Stromal cell of bone marrow (primary cell): ENCODE results near the gene MRPS27.

Experiments used
- DNase-seq: peaks from one replicate; pipeline ENCODE4 v3.0.0-alpha.2; 2012; ENCODE audit warnings: low read depth

MRPS27 gene

DNA sequence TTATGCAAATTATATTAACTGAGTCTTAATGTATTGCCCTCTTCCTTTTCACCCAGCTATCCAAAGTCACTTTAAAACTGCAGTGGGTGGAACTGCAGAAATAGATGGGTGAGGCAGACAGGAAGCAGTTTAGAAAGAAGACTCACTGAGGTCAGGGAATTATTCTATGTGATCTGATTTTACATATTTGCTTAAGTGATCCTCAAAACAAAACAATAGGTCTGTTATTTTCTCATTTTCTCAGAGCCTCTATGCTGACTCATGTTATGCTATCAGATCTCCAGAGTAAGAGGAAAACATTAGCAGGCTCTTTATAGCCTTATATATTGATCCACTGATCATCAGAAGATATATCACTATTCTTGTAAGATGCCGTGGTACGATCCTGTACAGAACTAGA is 63.5 kb downstream of the MRPS27 start:
- DNase-seq, result no peak

DNA sequence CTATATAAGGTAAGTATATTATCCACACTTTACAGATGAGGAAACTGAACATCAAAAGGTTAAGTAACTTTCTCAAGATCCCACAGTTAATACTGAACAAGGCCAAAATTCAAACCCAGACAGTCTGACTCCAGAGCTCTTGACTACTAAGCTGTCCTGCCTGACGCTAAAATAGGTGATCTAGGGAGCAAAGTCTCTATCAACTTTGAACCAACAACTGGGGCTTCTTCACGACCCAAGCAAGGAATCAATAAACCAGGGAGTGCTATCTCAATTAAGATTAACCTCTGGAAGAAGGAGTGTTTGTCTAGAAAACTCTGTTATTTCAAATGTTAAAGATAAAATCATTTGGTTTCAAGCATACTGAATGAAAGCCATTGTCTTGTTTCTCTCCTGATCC is 64.4 kb downstream of the MRPS27 start:
- DNase-seq, result no peak

DNA sequence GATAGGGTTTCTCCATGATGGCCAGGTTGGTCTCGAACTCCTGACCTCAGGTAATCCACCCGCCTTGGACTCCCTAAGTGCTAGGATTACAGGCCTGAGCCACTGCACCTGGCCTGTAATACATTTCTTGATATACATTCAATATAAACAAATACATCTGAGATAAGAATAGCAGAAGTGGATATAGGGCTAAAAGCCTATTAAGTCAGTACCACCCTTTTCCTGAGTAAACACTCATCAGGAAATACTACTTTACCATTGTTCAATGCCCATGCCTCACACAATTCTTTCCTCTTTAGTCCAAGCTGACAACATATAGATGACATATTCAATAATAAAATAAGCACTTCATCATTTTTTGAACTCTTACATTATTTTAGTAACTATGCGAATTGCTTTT is 64.8 kb downstream of the MRPS27 start:
- no peak for DNase-seq

DNA sequence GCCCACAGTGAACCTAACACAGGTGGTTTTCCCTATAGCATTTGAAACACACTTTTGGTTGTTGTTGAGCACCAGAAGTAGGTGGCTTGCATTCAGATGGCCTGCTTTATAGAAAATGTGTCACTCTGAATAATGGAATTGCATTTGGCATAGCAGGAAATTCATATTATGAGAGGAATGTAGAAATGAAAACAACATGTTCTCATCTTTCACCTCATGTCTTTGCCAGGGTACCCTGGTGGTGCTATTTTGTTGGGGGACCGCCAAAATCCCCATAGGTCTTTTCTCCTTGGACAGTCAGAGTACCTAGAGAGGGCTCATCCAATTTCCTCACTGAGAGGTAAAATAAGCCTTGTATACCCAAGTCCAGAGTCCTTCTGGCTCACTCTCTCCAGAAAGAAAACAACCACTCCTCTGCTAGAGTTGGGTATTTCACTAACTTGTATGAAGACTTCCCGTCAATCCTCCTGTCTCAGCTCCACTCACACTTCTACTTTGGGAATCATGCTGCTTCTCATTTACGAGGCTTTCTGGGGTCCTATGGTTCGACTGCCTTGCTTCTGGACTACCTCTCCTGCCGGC is 67.4 kb downstream of the MRPS27 start:
- no peak for DNase-seq

DNA sequence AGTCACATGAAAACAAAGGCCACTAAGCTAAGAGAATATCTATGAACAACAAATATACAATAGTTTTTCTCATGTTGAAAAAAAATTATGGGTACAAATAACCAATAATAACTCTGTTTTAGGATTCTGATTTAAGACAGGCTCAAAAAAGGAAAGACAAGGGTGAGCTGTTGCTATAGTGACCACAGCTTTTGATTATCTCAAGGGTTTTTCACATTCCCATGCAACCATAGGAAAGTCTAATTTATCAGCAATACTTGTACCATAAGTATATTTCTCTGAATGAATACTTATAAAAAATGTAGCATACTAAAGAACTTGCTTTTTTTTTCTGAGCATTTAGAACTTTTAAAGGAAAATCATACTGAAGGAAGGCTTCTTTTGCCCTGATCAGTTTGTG is 68.0 kb downstream of the MRPS27 start:
- no peak for DNase-seq

DNA sequence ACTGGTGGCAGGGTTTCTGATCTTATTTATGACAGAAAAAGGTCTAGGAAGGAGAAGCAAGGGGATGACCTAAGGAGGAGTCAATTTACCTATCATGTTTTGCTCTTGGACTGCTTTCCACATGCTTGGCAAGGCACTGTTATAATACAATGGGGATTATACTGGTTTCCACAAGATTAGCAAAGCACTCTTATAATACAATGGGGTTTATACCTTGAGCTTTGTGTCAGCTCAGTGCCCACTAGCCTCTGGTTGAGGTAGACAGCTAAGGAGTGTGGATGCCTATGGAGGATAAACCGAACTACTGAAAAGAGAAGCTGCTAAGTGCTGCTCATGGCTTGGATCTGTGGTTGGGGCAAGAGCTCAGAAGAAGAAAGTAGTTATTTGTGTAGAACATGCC is 68.7 kb downstream of the MRPS27 start:
- no peak for DNase-seq

DNA sequence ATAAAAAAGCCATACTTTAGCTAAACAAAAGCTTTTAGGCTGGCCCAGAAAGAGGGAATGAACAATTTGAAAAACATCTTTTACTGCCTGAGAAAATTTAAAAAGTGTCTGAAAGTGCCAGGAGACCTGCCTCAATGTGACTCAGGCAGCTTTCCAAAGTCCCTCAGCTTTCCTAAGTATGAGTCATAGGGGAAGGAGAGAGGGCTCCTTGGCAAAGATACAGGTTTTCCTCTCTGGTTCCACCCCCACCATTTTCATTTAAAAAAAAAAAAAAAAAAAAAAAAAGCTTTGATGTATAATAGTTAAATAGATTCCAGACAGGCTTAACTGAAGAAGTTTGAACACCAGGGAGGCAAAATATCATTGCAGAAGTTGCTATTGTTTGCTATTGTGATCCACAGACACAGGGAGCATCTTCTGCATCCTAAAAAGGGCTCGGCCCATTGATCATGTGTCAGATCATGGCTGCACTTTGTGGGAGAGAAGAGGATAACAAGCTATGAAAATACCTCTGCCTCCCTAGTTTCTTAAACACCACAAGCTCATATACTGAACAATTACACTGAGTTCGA is 71.5 kb downstream of the MRPS27 start:
- peak; percentile 87 for DNase-seq

DNA sequence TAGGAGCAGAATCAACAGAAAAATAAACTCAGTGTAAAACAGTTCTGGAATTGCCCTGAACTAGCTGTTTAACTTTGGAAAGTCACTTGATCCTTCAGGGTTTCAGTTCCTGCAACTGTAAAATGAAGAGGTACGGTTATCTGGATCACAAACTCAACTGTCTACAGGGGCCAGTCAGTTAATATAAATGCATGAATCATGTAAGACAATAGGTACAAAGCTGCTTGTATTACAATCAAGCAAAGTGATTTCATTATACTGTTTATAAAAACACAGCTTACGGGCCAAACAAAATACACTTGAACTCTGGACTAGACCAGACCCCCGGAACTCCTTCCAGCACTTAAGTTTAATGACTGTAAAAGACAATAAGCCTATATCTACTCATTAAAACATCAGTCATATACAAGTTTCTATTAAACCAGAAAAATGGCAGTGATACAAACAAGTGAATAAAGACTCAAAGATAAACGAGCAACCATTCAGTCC is 73.0 kb downstream of the MRPS27 start:
- DNase-seq, result no peak

DNA sequence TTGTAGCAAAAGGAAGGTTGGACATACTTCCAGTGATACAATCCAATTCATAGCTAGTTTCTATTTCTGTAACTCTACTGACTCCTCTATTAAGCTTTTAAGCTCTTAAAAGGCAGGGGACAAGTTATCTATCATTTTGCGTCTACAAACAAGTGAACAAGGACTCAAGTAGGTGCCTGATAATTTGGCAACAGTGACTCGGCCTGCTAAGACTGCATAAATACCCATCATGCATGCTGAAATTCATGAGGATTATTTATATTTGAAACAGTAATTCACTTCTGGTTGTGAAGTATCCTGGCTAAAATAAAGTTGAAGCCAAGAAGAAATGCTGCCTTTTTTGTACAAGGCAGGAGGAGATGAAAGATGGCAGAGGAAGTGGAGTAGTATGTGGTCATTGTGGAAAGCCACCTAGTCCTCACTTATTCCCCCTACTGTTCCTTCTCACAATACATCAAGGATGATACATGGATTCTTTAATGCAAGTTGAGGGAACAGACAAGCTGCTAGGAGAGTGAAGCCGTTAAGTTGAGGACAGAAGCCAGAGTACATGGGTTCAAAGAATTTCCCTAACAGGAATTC is 74.0 kb downstream of the MRPS27 start:
- no peak for DNase-seq

DNA sequence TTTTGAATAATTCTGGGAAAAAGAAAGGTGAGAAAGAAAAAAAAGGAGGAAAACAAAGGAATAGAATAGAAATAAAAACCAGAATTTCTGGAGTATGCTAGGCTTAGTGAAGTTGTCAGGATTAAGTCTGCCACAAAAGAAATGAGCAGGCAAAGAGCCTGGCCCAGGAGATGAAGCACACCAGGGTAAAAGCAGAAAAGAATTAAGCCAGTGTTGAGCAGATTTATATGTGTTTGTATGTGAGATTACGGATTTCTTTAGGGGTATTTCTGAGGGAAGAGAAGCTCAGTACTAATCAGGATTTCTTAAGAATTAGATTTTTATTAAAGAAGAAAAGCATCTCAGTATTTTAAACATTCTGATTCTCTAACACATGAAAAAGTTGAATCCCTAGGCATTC is 74.5 kb downstream of the MRPS27 start:
- no peak for DNase-seq

DNA sequence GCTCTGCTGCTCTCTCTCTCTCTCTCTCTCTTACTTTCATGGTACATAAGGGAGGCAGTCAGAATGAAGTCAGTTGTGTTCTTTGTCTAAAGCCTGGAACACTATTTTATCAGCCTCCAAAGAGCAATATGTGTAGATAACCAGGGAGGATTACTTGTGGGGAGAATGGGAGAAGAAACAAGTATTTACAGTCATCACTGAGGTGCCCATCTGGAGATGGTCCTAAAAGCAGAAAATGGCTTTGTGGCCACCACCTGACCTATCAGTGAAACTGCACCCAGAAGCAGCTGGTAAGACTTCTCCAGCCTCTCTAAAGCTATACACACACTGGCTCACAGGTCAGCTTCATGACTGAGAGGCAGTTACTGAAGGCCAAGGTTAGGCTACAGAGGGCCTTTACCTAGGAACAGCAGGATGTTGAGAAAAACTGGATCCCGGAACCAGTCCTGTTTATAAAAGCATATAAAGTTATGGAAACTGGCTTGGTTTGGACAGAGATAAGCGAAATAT is 75.1 kb downstream of the MRPS27 start:
- no peak for DNase-seq

DNA sequence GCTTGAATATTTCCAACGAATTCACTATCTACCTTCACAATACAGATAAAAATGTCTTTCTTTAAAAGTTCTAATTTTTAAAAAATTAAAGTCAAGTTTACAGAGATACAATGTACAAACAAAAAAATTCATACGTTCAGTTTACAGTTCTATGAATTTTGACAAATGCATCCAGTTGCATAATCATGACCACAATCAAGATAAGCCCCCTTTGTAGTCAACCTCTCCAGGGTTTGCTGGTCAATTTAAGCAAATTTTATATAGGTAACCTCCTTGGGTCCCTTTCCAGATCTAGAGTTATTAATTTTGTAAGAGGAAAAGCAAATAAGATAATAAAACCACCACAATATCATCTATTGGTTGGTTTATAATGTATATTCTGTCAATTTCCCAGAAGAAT is 76.3 kb downstream of the MRPS27 start:
- DNase-seq, result no peak

DNA sequence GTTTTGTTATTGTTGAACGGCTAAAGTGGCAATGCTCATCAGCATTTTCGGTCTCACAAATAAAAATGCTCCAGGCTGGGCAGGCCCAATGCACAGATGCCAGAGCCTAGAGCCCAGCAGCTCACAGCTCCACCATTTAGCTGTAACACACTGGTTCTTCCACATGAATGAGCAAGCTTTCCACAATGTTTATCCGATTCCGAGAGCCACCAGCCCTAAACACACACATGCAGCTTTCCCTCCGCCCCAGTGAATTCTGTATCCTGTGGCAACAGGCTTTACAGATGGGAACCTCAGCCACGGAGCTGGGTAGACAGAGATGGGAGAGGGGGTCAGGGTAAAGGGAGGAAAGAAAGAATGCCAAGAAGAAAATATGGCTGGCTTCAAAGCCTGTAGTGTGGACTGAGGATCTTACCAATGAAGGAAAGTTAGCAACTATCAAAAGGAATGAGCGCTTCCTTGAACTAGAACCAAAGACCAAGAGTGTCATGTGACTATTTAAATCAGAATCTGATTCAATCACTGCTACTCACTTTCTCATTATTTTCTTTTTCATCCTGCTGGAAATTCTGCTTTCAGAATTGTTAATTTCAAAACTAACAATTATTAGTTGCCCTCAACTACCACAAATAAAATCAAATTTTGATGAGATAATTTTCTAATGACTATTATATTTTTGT is 77.1 kb downstream of the MRPS27 start:
- DNase-seq, result no peak

DNA sequence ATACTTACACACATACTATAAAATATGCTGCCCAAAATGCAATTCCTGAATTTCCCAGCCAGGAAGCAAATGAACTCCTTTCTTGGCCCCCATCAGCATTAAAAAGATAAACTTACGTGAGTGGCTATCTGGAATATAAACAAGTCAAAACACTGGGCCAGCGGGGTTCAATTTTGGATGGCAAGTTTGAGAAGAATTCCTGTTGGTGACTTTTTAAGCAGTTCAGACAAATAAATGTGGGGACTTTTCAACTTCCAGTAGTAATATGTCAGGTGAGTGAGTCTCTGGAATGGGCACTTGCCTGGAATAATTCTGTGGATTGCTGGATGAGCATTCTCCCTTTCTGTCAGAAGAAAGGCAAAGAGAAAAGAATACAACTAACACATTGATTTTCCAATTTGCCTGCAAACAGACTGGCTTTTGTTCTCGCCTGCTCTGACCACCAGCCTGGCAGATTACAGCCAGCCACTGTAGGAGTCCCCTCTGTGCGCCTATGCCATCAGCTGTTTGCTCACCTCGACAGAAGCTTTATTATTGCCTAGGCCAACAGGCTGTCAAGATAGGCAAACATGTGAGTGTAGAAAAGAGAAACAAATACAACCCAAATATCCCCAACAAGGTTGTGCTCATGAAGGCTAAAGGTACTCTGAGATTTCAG is 78.6 kb downstream of the MRPS27 start:
- DNase-seq, result no peak

DNA sequence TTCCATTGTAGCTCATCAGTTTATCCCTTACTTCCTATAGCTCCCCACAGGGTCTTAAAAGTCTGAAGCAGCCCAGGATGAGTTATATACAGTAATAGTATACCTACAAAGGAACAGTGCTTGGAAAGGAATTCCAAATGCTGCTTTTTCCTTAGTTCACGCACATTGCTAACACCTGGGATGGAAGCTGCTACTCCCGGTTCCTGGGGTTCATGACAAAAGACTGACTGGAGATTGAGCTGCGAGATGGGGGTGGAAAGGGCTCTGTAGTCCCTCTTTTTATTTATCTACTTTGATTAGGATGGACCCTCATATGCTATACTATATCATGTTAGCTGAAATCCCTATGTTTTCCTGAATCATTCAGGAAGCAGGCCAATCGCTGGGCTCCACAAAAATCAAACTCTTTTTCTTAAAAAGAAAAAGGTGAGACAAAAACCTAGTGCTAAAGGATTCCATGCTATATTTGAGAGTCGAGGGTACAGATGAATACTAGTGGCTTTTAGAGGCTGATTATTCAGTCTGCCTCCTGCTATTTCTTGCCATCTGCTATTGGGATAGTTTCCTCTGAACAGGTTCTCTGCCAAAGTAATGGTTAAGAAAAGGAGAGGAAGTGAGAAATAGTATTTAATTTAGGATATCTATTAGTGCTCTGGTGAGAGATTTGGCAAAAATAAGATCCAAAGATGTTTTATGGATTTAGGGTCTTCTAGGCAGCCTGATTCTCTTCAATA is 81.2 kb downstream of the MRPS27 start:
- no peak for DNase-seq

DNA sequence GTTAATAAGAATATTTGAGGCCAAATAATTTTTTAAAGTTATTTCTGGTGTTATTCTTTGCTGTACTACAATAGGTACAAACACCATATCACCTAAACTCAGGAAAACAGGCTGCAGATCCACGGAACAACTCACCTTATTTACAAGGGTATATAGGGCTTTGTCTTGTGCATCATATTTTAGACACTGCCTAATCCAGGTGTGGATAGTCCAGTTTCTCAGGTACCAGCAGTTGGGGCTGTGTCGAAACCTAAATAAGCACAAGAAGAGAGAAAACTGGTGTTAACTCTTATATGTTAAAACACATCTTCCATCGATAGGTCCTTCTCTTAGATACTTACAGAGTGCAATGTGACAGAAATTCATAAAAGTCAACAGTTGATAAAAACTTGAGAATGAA is 82.2 kb downstream of the MRPS27 start:
- no peak for DNase-seq

DNA sequence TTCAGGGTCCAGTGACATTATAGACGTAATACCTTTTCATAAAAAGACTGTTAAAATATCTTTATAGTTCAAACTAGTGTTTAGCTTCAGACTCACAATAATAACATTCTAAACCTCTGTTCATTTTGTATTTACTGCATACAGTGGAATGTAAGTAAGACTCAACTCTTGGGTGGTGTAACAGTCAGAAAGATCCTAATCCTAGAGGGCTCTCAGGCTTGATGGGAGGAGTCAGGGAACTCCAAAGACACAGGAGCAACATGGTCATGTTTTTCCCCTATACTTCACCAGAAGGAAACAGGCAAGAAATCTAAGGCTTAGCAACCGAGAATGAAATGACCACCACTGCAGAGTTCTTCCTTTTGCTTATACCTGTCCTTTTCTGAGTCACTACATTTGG is 82.6 kb downstream of the MRPS27 start:
- DNase-seq, result no peak

DNA sequence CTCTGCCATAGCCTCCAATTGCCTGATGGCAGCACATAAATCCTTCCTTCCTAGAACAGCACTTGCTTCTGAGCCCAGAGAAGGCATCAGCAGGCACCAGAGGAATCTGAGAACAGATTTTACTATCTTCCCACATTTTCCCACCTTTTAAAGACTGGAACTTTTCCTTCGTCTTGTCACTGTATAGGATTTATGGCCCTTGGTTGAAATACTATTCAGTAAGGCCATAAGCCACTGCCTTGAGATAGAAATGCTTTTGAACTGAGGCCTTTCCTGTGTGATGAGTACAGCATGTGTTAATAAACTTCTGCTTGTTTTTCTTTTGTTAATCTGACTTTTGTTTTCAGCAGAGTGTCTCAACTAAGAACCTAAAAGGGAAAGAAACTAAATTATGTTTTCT is 84.3 kb downstream of the MRPS27 start:
- DNase-seq, result no peak

DNA sequence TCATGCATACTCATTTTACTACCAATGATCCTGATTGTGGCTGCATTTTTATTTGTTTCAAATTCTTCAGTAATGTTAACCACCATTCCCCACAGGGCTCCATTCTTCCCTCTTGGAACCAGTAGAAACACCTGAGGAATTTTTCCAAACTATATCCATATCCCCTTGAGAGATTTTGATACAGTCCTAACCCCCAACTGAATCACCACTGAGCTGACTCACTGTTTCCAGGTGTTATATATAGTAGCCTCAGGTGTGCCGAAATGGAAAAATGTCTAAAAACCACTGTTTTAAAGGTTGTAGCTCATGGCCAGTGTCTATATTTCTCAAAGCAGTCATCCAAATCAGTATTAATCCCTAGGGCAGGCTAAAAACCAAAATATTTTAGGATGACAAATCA is 85.2 kb downstream of the MRPS27 start:
- DNase-seq, result no peak

DNA sequence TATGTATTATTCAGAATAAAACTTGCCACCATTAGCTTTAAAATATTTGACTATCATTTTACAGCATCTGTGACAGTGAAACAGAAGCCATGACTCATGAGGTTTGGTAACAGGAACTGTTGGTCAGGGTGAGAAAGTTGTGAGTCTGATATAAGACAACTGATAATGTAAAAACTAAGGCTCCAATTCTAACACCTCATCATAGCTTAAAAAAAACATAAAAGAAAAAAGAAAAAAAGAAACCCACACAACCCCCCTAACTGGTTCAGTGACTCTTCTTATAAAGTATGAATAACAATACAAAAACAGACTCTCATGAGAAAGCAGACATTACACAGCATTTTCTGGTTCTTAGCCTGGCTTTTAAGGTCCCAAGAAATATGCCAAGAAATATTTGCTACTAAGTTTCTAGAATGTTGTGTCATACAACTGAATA is 85.8 kb downstream of the MRPS27 start:
- peak; percentile 57 for DNase-seq

DNA sequence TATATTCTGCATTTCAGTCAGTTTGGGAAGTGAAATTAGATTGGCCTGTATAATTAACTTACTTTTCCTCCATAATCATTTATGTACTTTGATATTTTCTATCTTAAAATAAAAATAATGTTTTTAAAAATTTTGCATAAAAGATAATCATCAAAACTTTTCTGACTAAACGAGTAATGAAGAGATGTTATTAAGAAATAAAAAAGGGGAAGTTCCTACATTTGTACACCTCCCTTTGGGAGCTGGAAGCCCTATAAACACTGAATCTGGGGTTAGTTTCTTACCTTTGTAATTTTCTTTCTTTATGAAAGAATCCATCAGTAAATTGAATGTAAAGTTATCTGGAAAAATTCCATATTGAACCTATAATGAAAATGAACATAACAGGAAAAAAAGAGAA is 86.2 kb downstream of the MRPS27 start:
- DNase-seq, result no peak

DNA sequence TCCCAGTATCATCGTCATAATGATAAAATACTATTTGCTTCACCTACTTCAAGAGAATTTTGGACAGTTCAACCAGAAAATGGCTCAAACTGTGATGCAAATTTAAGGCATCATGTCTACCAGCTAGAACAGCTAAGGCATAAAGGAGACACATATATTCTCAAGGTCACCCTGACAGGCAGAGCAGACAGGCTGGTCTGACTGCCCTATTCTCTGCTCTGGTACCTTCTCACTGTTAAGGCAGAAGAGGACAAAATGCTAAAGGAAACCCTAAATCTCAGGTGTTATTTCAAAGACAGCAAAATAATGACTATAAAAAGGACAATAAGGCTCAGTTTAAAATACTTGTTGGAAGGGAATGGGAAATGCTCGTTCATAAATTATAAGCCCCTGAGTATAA is 87.2 kb downstream of the MRPS27 start:
- DNase-seq, result no peak
